Kidney (tissue), 14 donors: Measurements from ENCODE around the gene DENND2A. TPM values are rescaled to one million over a fixed set of nuclear protein-coding genes. Genes with fewer than 3 reads are reported as not detected.
"Not testable (repeated sequence)": the region's sequence is repeated elsewhere in the genome, so short reads cannot be mapped to it uniquely, and the experiment has no call there.

ENCODE experiments used
- DNase-seq, 5 donors: peaks; one replicate each; pipeline ENCODE4 v3.0.0-alpha.2; 2013 to 2020
- FAIRE-seq: peaks from 2 replicates; lab custom pipeline; 2012; peaks lifted over from hg19 to GRCh38; lab: Jason Lieb, UNC
- H3K27ac ChIP-seq, 2 donors: one replicate each; pipeline ENCODE4 v1.7.0; 2013; ENCODE audit warnings: low read depth in 2 of 2, low read length in 2 of 2, inconsistent platforms in 1 of 2
- H3K27me3 ChIP-seq: one replicate; pipeline ENCODE4 v1.7.1; 2013; ENCODE audit warnings: low read length, inconsistent platforms; ENCODE audit not compliant: control insufficient read depth, insufficient read depth
- H3K36me3 ChIP-seq, 3 donors: one replicate each; pipeline versions ENCODE4 v1.7.0 to v1.7.1; 2013; ENCODE audit warnings: low read length in 3 of 3, control low read depth in 1 of 3, inconsistent platforms in 1 of 3; ENCODE audit not compliant: insufficient read depth in 3 of 3, control insufficient read depth in 2 of 3
- H3K4me1 ChIP-seq, 3 donors: one replicate each; pipeline versions ENCODE4 v1.7.0 to v1.7.1; 2013; ENCODE audit warnings: low read length in 3 of 3, inconsistent platforms in 1 of 3, low read depth in 1 of 3; ENCODE audit not compliant: control insufficient read depth in 2 of 3, insufficient read depth in 2 of 3
- H3K4me3 ChIP-seq, 3 donors: one replicate each; pipeline versions ENCODE4 v1.7.0 to v1.8.1; 2013; ENCODE audit warnings: low read length in 3 of 3, control low read depth in 1 of 3, inconsistent platforms in 1 of 3
- H3K9ac ChIP-seq, 3 donors: one replicate each; pipeline versions ENCODE4 v1.7.0 to v1.7.1; 2013; ENCODE audit warnings: low read length in 3 of 3, control low read depth in 1 of 3, inconsistent platforms in 1 of 3
- H3K9me3 ChIP-seq, 3 donors: one replicate each; pipeline versions ENCODE4 v1.7.0 to v1.7.1; 2013; ENCODE audit warnings: low read length in 3 of 3, control low read depth in 1 of 3, inconsistent platforms in 1 of 3; ENCODE audit not compliant: control insufficient read depth in 2 of 3, insufficient read depth in 1 of 3
- intact Hi-C: fragments of 100-400 bp; cut with DNase I; formaldehyde crosslinking; loops from one replicate; pipeline ENCODE4 v1.11.1; 2022
- polyA plus RNA-seq: library from polyadenylated mRNA; stranded (reverse); fragments of 350-450 nt; fragmentation: Illumina TruSeq; extraction: RNeasy Lipid Tissue Mini Kit (QIAGEN cat#74804); gene quantifications from one replicate; pipeline ENCODE4 v1.2.3, GENCODE V29; 2014; ENCODE audit warnings: low read depth, low replicate concordance; ENCODE audit not compliant: insufficient read depth
- total RNA-seq: library from RNA; stranded (reverse); fragmentation: NEBNext Ultra II Directional; extraction: Animal tissue kit (Norgen Biotek cat#: 25700); gene quantifications from one replicate; pipeline ENCODE4 v1.2.1, GENCODE V29; 2021
- TF ChIP-seq, protein P1 (sequence below): IDR thresholded peaks from 3 replicates; pipeline ENCODE4 v1.5.1; 2012; ENCODE audit warnings: mild to moderate bottlenecking, moderate library complexity, borderline replicate concordance; ENCODE audit not compliant: insufficient read depth; ENCODE audit errors: extremely low read depth
- donor health status: control.
- donor health status: control.
- donor health status: control.
- donor health status: control.
- donor health status: control.
- donor health status: DM: yes; HTN: yes; CAD: no.
- donor health status: Normal renal cell carcinoma (clear cell type).

The DENND2A gene
- total and polyA plus RNA-seq, 2 donors from 2014 or later: 6.5 to 18.0 TPM

DNA sequence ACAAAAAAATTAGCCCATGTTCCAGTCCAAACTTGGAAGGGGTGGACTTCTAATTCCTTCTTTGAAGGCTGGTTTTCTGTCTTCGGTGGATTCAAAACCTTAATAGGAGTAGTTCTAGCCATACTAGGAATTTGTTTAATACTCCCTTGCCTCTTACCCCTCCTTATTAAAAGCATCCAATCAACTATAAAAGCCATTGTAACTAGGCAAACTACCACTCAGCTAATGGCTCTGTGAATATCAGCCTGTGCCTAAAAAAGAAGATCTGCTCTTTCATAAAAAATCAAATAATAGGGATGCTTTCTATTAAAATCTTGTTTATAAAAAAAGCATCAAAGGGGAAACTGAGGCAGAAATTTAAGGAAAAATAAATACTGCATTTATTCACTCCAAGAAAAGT, 28.0 kb upstream of the DENND2A start:
- Histone ChIP-seq H3K4me1 (peaks cover 0 to 5% (median 0%) of the 10 kb centered on the region in 3 donors), H3K4me3 (no peak overlapping the region), H3K36me3 (no peaks in the 10 kb centered on the region), H3K27me3 (no peaks in the 10 kb centered on the region), H3K27ac (no peak overlapping the region), H3K9me3 (no peaks in the 10 kb centered on the region), H3K9ac (no peak overlapping the region)
- TF ChIP-seq, protein P1, sequence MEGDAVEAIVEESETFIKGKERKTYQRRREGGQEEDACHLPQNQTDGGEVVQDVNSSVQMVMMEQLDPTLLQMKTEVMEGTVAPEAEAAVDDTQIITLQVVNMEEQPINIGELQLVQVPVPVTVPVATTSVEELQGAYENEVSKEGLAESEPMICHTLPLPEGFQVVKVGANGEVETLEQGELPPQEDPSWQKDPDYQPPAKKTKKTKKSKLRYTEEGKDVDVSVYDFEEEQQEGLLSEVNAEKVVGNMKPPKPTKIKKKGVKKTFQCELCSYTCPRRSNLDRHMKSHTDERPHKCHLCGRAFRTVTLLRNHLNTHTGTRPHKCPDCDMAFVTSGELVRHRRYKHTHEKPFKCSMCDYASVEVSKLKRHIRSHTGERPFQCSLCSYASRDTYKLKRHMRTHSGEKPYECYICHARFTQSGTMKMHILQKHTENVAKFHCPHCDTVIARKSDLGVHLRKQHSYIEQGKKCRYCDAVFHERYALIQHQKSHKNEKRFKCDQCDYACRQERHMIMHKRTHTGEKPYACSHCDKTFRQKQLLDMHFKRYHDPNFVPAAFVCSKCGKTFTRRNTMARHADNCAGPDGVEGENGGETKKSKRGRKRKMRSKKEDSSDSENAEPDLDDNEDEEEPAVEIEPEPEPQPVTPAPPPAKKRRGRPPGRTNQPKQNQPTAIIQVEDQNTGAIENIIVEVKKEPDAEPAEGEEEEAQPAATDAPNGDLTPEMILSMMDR: no peak
- intact Hi-C loops: no loop called here
- no peak for DNase-seq
- no peak for FAIRE-seq

GRCh38 chr7:140667476-140667875, 26.9 kb upstream of the DENND2A start:
- H3K27ac ChIP-seq: no peak overlapping the region
- no peak for FAIRE-seq

GRCh38 chr7:140662938-140663337, 22.3 kb upstream of the DENND2A start:
- FAIRE-seq, DNase-seq, H3K4me3 ChIP-seq, H3K9me3 ChIP-seq, H3K27ac ChIP-seq, intact Hi-C loops, H3K4me1 ChIP-seq, H3K27me3 ChIP-seq, H3K36me3 ChIP-seq, H3K9ac ChIP-seq: not testable (repeated sequence)

More at GRCh38 chr7:140667476-140667875, 26.9 kb upstream of the DENND2A start:
- Histone ChIP-seq H3K36me3 (no peaks in the 10 kb centered on the region), H3K4me1 (no peaks in the 10 kb centered on the region), H3K9ac (no peak overlapping the region), H3K4me3 (no peak overlapping the region), H3K27me3 (no peaks in the 10 kb centered on the region), H3K9me3 (no peaks in the 10 kb centered on the region)
- intact Hi-C loops: no loop called here
- DNase-seq: no peak
- TF ChIP-seq, protein P1: no peak

DNA sequence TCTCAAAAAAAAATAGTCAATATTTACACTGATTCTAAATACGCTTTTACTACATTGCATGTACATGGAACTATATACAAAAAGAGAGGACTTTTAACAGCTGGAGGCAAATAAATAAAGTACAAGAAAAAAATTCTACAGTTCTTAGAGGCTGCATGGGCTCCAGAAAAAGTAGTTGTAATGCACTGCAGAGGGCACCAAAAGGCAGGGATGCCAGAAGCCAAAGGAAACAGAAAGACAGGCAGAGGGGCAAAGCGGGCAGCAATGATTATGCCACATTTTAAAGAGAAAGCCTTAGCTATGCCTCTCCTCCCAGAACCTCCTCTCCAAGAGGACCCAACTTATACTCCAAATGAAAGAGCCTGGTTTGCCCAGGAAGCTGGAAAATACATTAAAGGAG, 20.5 kb upstream of the DENND2A start:
- Histone ChIP-seq H3K4me3 (no peak overlapping the region), H3K9ac (no peak overlapping the region), H3K27ac (no peak overlapping the region), H3K9me3 (no peaks in the 10 kb centered on the region), H3K4me1 (peaks cover 0 to 8% (median 2%) of the 10 kb centered on the region in 3 donors), H3K27me3 (no peaks in the 10 kb centered on the region), H3K36me3 (no peaks in the 10 kb centered on the region)
- no peak for FAIRE-seq
- TF ChIP-seq, protein P1: peak; percentile 25
- no peak for DNase-seq
- intact Hi-C loops: no loop called here
